Left colon (tissue), 2 donors: ENCODE measurements around the gene TMC4. TPM values are rescaled to one million over a fixed set of nuclear protein-coding genes. Genes with fewer than 3 reads are reported as not detected.

Experiments
- ATAC-seq: fragments of 200-7000 bp; cut with Tn5 transposase; one replicate; pipeline ENCODE4 v1.9.1; 2020; ENCODE audit warnings: mild to moderate bottlenecking, moderate library complexity
- DNase-seq, 2 donors: peaks; one replicate each; pipeline ENCODE4 v3.0.0-alpha.2; 2020
- intact Hi-C, 2 donors: fragments of 100-400 bp; cut with DNase I in 1 of 2; cut with micrococcal nuclease in 1 of 2; formaldehyde crosslinking; loops; one replicate each; pipeline versions ENCODE4 v1.11.2 to v1.14.0; 2022; cut with DNase I, micrococcal nuclease
- total RNA-seq, 2 donors: library from RNA; stranded (reverse); fragmentation: NEBNext Ultra II Directional; extraction: Animal tissue kit (Norgen Biotek cat#: 25700); gene quantifications; one replicate each; pipeline ENCODE4 v1.2.1, GENCODE V29; 2021
- donor health status: DM: no; HTN: no; CAD: no.
- donor health status: DM: yes; HTN: yes; CAD: no.

The TMC4 gene
- total RNA-seq, 2 donors from 2014 or later = 209 to 217 TPM

- intact Hi-C loops = no loop called here
- ATAC-seq = no peak
- no peak for DNase-seq
Measured at GRCh38 chr19:54142166-54142780, 30.7 kb downstream of the TMC4 start.

GRCh38 chr19:54141356-54141755 is 31.6 kb downstream of the TMC4 start:
- intact Hi-C loops = no loop called here
- ATAC-seq (no peak), DNase-seq (no peak)

GRCh38 chr19:54138489-54139256 is 34.3 kb downstream of the TMC4 start:
- no peak for DNase-seq
- ATAC-seq = no peak
- intact Hi-C loops = no loop called here

GRCh38 chr19:54137699-54138488 is 35.1 kb downstream of the TMC4 start, which contains the start of gene CNOT3:
TSS of gene CNOT3 (plus strand) at chr19:54137762. CDS start at chr19:54142979, 5,217 bp downstream.
- DNase-seq (peak in 1 of 2 donors; percentile 53), ATAC-seq (no peak)
- intact Hi-C loops = no loop called here

GRCh38 chr19:54136864-54137698 is 35.9 kb downstream of the TMC4 start:
- peak; percentile 82 for ATAC-seq
- intact Hi-C loops = no loop called here
- peak; percentile 98 to 100 for DNase-seq

GRCh38 chr19:54136086-54136863 is 36.7 kb downstream of the TMC4 start:
- intact Hi-C loops = no loop called here
- DNase-seq (peak in 1 of 2 donors; percentile 40), ATAC-seq (peak; percentile 1)

- no peak for ATAC-seq
Measured at GRCh38 chr19:54133957-54134590, 38.9 kb downstream of the TMC4 start.

GRCh38 chr19:54133312-54133956 is 39.5 kb downstream of the TMC4 start:
- no peak for ATAC-seq
- no peak for DNase-seq
- intact Hi-C loops = no loop called here

More at GRCh38 chr19:54133957-54134590, 38.9 kb downstream of the TMC4 start:
- DNase-seq = no peak
- intact Hi-C loops = no loop called here

- ATAC-seq (no peak), DNase-seq (no peak)
- intact Hi-C loops = no loop called here
Measured at GRCh38 chr19:54129617-54129996, 43.4 kb downstream of the TMC4 start.

GRCh38 chr19:54128796-54129616 is 44.0 kb downstream of the TMC4 start:
- intact Hi-C loops = no loop called here
- DNase-seq (no peak), ATAC-seq (no peak)

GRCh38 chr19:54128441-54128725 is 44.6 kb downstream of the TMC4 start:
- intact Hi-C loops = no loop called here
- DNase-seq (no peak), ATAC-seq (no peak)

- ATAC-seq (no peak), DNase-seq (no peak)
- intact Hi-C loops = no loop called here
Measured at GRCh38 chr19:54127688-54128440, 45.1 kb downstream of the TMC4 start.

- DNase-seq = no peak
- intact Hi-C loops = no loop called here
Measured at GRCh38 chr19:54125713-54126112, 47.2 kb downstream of the TMC4 start.

GRCh38 chr19:54124393-54124792 is 48.6 kb downstream of the TMC4 start:
- intact Hi-C loops = no loop called here
- DNase-seq = no peak
- ATAC-seq = no peak

More at GRCh38 chr19:54125713-54126112, 47.2 kb downstream of the TMC4 start:
- no peak for ATAC-seq

GRCh38 chr19:54123682-54124081 is 49.3 kb downstream of the TMC4 start:
- intact Hi-C loops = no loop called here
- no peak for ATAC-seq
- no peak for DNase-seq

GRCh38 chr19:54121259-54121658 is 51.7 kb downstream of the TMC4 start:
- intact Hi-C loops = no loop called here
- peak in 1 of 2 donors; percentile 42 for DNase-seq

More at GRCh38 chr19:54121259-54121658, 51.7 kb downstream of the TMC4 start:
- ATAC-seq = peak; percentile 88
